Measurements from ENCODE around the gene PRKX.
"Not testable (repeated sequence)": the region's sequence is repeated elsewhere in the genome, so short reads cannot be mapped to it uniquely, and the experiment has no call there.

- TF ChIP-seq, protein P1, sequence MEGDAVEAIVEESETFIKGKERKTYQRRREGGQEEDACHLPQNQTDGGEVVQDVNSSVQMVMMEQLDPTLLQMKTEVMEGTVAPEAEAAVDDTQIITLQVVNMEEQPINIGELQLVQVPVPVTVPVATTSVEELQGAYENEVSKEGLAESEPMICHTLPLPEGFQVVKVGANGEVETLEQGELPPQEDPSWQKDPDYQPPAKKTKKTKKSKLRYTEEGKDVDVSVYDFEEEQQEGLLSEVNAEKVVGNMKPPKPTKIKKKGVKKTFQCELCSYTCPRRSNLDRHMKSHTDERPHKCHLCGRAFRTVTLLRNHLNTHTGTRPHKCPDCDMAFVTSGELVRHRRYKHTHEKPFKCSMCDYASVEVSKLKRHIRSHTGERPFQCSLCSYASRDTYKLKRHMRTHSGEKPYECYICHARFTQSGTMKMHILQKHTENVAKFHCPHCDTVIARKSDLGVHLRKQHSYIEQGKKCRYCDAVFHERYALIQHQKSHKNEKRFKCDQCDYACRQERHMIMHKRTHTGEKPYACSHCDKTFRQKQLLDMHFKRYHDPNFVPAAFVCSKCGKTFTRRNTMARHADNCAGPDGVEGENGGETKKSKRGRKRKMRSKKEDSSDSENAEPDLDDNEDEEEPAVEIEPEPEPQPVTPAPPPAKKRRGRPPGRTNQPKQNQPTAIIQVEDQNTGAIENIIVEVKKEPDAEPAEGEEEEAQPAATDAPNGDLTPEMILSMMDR (IDR thresholded peaks at IDR 0.05; ENCODE audit: poor library complexity), result not testable (repeated sequence)
- not testable (repeated sequence) for TF ChIP-seq EZH2 (IDR thresholded peaks at IDR 0.05; ENCODE audit: borderline replicate concordance); EZH2phosphoT487 (IDR thresholded peaks at IDR 0.05; ENCODE audit: low read depth, severe bottlenecking, unreplicated experiment)
Measured at GRCh38 chrX:3560010-3560409, 153.4 kb downstream of the PRKX start.

Measured in hepatocyte (in vitro differentiated cells).